ENCODE results near the gene TMEM52.

TMEM52 gene

GRCh38 chr1:1914101-1914970, 4.7 kb downstream of the TMEM52 start:
- no peak for DNase-seq

GRCh38 chr1:1911350-1912041, 7.6 kb downstream of the TMEM52 start:
- DNase-seq, result no peak

GRCh38 chr1:1910651-1911331, 8.3 kb downstream of the TMEM52 start:
- no peak for DNase-seq

- DNase-seq, result no peak
Observed at GRCh38 chr1:1910033-1910465, 9.0 kb downstream of the TMEM52 start.

- no peak for DNase-seq
Observed at GRCh38 chr1:1908506-1908791, 10.6 kb downstream of the TMEM52 start.

GRCh38 chr1:1907098-1907736, 11.9 kb downstream of the TMEM52 start:
- DNase-seq, result no peak

- peak; percentile 47 for DNase-seq
Observed at GRCh38 chr1:1906185-1907097, 12.6 kb downstream of the TMEM52 start.

GRCh38 chr1:1903224-1903623, 15.9 kb downstream of the TMEM52 start:
- no peak for DNase-seq

- no peak for DNase-seq
Observed at GRCh38 chr1:1901641-1902294, 17.3 kb downstream of the TMEM52 start.

- DNase-seq, result no peak
Observed at GRCh38 chr1:1900883-1901640, 18.0 kb downstream of the TMEM52 start.

GRCh38 chr1:1899967-1900327, 19.1 kb downstream of the TMEM52 start:
- no peak for DNase-seq

GRCh38 chr1:1899266-1899966, 19.7 kb downstream of the TMEM52 start:
- no peak for DNase-seq

- DNase-seq, result no peak
Observed at GRCh38 chr1:1898246-1898933, 20.7 kb downstream of the TMEM52 start.

GRCh38 chr1:1895456-1896336, 23.4 kb downstream of the TMEM52 start:
- no peak for DNase-seq

GRCh38 chr1:1895060-1895418, 24.0 kb downstream of the TMEM52 start:
- no peak for DNase-seq

GRCh38 chr1:1894354-1895059, 24.6 kb downstream of the TMEM52 start:
- DNase-seq, result no peak

- DNase-seq, result no peak
Observed at GRCh38 chr1:1893997-1894353, 25.1 kb downstream of the TMEM52 start.
